SK-N-SH treated with all-trans-retinoic acid at 6 μM for 48 hours (cell line): Measurements from ENCODE around the gene ESR2.

Experiments used
- ARNTL ChIP-seq: fragments of 450-650 bp; formaldehyde crosslinking; IDR thresholded peaks from 2 replicates; pipeline ENCODE4 v1.5.0; 2020; ENCODE audit warnings: low read depth, mild to moderate bottlenecking, moderate library complexity, borderline replicate concordance
- TCF4 ChIP-seq: fragments of 250-450 bp; sonication (Bioruptor Pico); IDR thresholded peaks from 2 replicates; pipeline ENCODE4 v1.8.0; 2021; ENCODE audit warnings: mild to moderate bottlenecking, moderate library complexity, borderline replicate concordance
- ZFP30 ChIP-seq: fragments of 450-650 bp; formaldehyde crosslinking; IDR thresholded peaks from 2 replicates; pipeline ENCODE4 v1.5.0; 2022; ENCODE audit warnings: mild to moderate bottlenecking, moderate library complexity

DNA sequence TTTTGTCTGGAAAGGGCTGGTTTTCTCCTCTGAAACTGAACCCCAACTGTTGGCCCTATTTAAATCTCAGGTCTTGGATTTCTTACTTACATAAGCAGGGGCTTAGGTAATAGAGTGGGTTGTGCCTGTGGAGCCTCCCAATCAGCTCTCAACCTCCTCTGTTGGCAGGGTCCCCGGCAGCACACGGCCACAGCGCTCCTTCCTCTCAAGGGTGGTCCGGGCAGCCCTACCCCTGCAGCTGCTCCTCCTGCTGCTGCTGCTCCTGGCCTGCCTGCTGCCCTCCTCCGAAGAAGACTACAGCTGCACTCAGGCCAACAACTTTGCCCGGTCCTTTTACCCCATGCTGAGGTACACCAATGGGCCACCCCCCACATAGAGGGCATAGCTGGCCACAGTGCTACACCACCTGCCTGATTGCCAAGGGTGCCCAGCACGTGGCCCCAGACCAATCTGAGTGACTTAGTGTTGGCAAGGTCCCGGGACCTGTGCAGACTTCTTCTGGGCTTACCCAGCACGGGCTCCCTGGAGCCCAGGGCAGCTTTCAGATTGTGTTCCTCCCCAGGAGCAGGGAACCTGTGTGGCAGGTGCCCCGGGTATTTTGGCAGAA lies 68.9 kb downstream of the ESR2 start:
- TF ChIP-seq TCF4 (CRISPR knock-in tag) (no peak), ZFP30 (CRISPR knock-in tag) (no peak), ARNTL (no peak)
